KMS-11 (cell line): Measurements from ENCODE around the gene GOLGA6L7.
"Not testable (repeated sequence)": the region's sequence is repeated elsewhere in the genome, so short reads cannot be mapped to it uniquely, and the experiment has no call there.

Source experiments
- H2AFZ ChIP-seq: fragments of 200-600 bp; sonication (generic); 2 replicates; pipeline ENCODE4 v1.6.1; 2016; ENCODE audit warnings: antibody characterized with exemption, mixed run types, low read depth
- H3K27ac ChIP-seq: fragments of 200-600 bp; sonication (generic); 2 replicates; pipeline ENCODE4 v1.6.1; 2016; ENCODE audit warnings: mild to moderate bottlenecking, mixed run types
- H3K27me3 ChIP-seq: fragments of 200-600 bp; sonication (generic); 2 replicates; pipeline ENCODE4 v1.6.1; 2017; ENCODE audit warnings: mild to moderate bottlenecking, low read depth, mixed run types, moderate library complexity; ENCODE audit not compliant: insufficient read depth
- H3K36me3 ChIP-seq: fragments of 200-600 bp; sonication (generic); 2 replicates; pipeline ENCODE4 v1.6.1; 2017; ENCODE audit warnings: mild to moderate bottlenecking, mixed run types; ENCODE audit not compliant: insufficient read depth
- H3K4me1 ChIP-seq: fragments of 200-600 bp; sonication (generic); 2 replicates; pipeline ENCODE4 v1.6.1; 2016; ENCODE audit warnings: mild to moderate bottlenecking, low read depth, mixed run types; ENCODE audit not compliant: poor library complexity, severe bottlenecking
- H3K4me2 ChIP-seq: fragments of 200-600 bp; sonication (generic); 2 replicates; pipeline ENCODE4 v1.7.0; 2016; ENCODE audit warnings: mild to moderate bottlenecking, mixed run types
- H3K4me3 ChIP-seq: fragments of 200-600 bp; sonication (generic); IDR thresholded peaks from 2 replicates; pipeline ENCODE4 v1.6.1; 2017; ENCODE audit warnings: low read depth, low read length, mixed read lengths; ENCODE audit not compliant: insufficient read depth
- H3K79me2 ChIP-seq: fragments of 200-600 bp; sonication (generic); 2 replicates; pipeline ENCODE4 v1.6.1; 2016; ENCODE audit warnings: low read depth, mixed run types; ENCODE audit not compliant: insufficient read depth
- H3K9ac ChIP-seq: fragments of 200-600 bp; sonication (generic); 2 replicates; pipeline ENCODE4 v1.6.1; 2016; ENCODE audit warnings: mild to moderate bottlenecking, mixed run types
- H4K20me1 ChIP-seq: fragments of 200-600 bp; sonication (generic); 2 replicates; pipeline ENCODE4 v1.6.1; 2016; ENCODE audit warnings: mild to moderate bottlenecking, mixed run types; ENCODE audit not compliant: insufficient read depth
- TF ChIP-seq, protein P1 (sequence below): fragments of 200-600 bp; sonication (generic); conservative IDR thresholded peaks from 2 replicates; pipeline ENCODE4 v1.6.1; 2017; ENCODE audit warnings: low read depth, mild to moderate bottlenecking, antibody characterized with exemption, low read length, moderate library complexity, mixed read lengths

Gene GOLGA6L7, protein sequence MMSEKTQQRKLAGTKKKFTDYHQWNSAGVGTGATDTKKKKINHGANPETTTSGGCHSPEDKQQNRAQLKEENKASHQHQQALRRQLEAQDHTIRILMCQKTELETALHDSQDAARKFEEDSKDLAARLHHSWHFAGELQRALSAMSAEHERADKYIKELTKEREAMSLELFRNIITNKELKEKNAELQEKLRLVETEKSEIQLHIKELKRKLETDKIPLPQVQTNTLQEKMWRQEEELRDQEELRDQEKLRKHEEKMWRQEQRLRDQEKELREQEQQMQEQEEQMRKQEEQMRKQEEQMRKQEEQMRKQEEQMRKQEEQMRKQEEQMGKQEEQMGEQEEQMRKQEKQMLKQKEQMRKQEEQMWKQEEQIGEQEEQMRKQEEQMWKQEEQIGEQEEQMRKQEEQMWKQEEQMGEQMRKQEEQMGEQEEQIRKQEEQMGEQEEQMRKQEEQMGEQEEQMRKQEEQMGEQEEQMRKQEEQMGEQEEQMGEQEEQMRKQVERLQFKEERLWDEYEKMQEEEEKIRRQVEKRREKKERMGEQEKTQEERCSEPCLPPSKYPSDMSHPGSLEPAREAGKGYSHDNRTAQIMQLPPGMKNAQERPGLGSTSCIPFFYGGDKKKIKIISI

GRCh38 chr15:28848521-28848920 lies at the start of gene GOLGA6L7:
Gene GOLGA6L7, minus strand, starts transcription at chr15:28848644. Its CDS starts 95 bp downstream, at chr15:28848549.
- H3K9ac ChIP-seq, H4K20me1 ChIP-seq, H3K27ac ChIP-seq, H3K79me2 ChIP-seq, H2AFZ ChIP-seq, H3K27me3 ChIP-seq, H3K4me3 ChIP-seq, H3K36me3 ChIP-seq: not testable (repeated sequence)
- Histone ChIP-seq H3K4me2 (peak within 1 kb of the TSS; percentile 8; the same call in 1 of the 2 replicates), H3K4me1 (peaks cover 14% of the 10 kb centered on the region)

DNA sequence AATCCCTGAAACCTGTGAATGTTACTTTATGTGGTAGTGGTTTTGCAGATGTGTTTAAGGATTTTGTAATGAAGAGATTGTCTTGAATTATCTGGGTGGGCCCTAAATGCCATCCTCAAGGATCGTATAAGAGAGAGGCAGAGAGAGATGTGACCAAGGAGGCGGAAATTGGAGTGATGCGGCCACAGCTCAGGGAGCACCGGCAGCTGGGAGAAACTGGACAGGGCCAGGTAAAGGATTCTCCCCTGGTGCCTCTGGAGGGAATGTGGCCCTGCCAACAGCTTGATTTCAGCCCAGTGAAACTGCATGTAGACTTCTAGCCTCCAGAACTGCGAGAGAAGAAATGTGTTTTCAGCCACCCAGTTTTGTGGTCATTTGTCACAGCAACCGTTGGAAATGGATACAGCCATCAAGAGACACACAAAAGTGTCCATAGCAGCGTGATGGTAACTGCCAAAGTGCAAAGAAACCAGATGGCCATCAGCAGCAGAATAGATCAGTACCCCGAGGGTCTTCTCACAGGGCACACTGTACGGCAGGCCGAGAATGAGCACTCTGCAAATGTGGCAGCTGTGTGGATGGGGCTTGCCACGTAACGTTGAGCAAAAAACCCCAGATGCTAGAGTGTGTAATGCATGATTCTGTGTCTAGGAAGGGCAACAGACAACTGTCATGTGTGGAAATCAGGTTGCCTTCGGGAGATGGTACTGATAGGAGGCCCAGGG lies 49.6 kb upstream of the GOLGA6L7 start:
- H3K4me1 ChIP-seq = no peaks in the 10 kb centered on the region
- H3K27ac ChIP-seq = no peak overlapping the region
- H2AFZ ChIP-seq = no peak overlapping the region
- no peaks in the 10 kb centered on the region for H3K36me3 ChIP-seq
- TF ChIP-seq, protein P1, sequence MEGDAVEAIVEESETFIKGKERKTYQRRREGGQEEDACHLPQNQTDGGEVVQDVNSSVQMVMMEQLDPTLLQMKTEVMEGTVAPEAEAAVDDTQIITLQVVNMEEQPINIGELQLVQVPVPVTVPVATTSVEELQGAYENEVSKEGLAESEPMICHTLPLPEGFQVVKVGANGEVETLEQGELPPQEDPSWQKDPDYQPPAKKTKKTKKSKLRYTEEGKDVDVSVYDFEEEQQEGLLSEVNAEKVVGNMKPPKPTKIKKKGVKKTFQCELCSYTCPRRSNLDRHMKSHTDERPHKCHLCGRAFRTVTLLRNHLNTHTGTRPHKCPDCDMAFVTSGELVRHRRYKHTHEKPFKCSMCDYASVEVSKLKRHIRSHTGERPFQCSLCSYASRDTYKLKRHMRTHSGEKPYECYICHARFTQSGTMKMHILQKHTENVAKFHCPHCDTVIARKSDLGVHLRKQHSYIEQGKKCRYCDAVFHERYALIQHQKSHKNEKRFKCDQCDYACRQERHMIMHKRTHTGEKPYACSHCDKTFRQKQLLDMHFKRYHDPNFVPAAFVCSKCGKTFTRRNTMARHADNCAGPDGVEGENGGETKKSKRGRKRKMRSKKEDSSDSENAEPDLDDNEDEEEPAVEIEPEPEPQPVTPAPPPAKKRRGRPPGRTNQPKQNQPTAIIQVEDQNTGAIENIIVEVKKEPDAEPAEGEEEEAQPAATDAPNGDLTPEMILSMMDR = no peak
- H3K4me3 ChIP-seq = no peak overlapping the region
- no peaks in the 10 kb centered on the region for H3K27me3 ChIP-seq
- no peaks in the 10 kb centered on the region for H3K79me2 ChIP-seq
- no peak overlapping the region for H3K9ac ChIP-seq
- H4K20me1 ChIP-seq = no peaks in the 10 kb centered on the region
- H3K4me2 ChIP-seq = no peak overlapping the region

DNA sequence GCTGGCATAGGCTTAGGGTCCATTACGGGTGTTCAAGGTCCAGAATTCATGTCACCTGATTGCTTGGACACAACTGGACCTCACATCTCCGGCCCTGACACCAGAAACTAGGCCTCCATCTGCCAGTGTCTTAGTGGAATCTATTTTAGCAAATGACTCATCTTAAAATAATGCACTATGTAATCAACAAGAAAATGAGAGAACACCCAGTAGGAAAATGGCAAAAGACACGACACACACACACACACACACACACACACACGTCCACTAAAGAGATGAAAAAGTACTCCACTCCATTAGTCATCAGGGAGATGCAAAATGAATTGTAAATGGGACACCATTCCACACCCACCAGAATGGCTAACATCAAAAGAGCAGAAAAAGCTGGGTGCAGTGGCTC lies 48.5 kb upstream of the GOLGA6L7 start:
- Histone ChIP-seq H2AFZ (no peak overlapping the region), H3K36me3 (no peaks in the 10 kb centered on the region), H3K27ac (no peak overlapping the region), H3K79me2 (no peaks in the 10 kb centered on the region), H3K4me2 (no peak overlapping the region), H3K9ac (no peak overlapping the region), H3K4me3 (no peak overlapping the region), H4K20me1 (no peaks in the 10 kb centered on the region), H3K27me3 (no peaks in the 10 kb centered on the region), H3K4me1 (peaks cover 8% of the 10 kb centered on the region)
- TF ChIP-seq, protein P1 = no peak

DNA sequence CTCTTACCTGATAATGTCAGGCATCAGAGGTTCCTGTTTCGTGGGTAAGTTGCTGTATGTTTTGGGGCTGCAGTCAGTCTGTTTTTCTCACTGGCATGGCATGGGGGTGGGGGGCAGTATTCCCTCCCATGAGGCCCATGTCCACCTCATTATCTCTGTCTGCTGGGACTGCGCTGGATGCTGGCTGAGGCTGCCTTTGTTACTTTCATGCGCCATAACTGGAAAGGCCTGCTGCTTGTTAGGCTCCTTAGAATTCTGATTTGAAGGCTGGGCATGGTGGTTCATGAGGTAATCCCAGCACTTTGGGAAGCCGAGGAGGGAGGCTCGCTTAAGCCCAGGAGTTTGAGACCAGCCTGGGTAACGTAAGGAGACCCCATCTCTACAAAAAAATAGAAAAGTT lies 47.1 kb upstream of the GOLGA6L7 start:
- H3K79me2 ChIP-seq = no peaks in the 10 kb centered on the region
- no peaks in the 10 kb centered on the region for H4K20me1 ChIP-seq
- H3K36me3 ChIP-seq = no peaks in the 10 kb centered on the region
- no peaks in the 10 kb centered on the region for H3K27me3 ChIP-seq
- H3K4me1 ChIP-seq = peaks cover 8% of the 10 kb centered on the region
- no peak overlapping the region for H3K4me3 ChIP-seq
- TF ChIP-seq, protein P1 = no peak
- no peak overlapping the region for H3K27ac ChIP-seq
- H3K9ac ChIP-seq = no peak overlapping the region
- no peak overlapping the region for H3K4me2 ChIP-seq
- H2AFZ ChIP-seq = no peak overlapping the region
